GM12891 (cell line): ENCODE measurements around the gene STXBP6.

Experiments used
- DNase-seq: peaks from one replicate; pipeline ENCODE4 v3.0.0; 2011; ENCODE audit warnings: low spot score; ENCODE audit not compliant: insufficient read length
- FAIRE-seq: peaks from 2 replicates; lab custom pipeline; 2011; peaks lifted over from hg19 to GRCh38; lab: Jason Lieb, UNC
- PAX5 ChIP-seq: IDR thresholded peaks from 2 replicates; pipeline ENCODE4 v1.6.1; 2011; ENCODE audit warnings: low read length, moderate library complexity, mild to moderate bottlenecking; ENCODE audit not compliant: insufficient read depth, severe bottlenecking
- POLR2A ChIP-seq: IDR thresholded peaks from 2 replicates; pipeline ENCODE4 v1.6.1; 2011; ENCODE audit warnings: low read depth, low read length, control low read depth
- POLR2AphosphoS5 ChIP-seq: IDR thresholded peaks from 2 replicates; pipeline ENCODE4 v1.6.1; 2011; ENCODE audit warnings: low read depth, low read length, control low read depth
- POU2F2 ChIP-seq: IDR thresholded peaks from 2 replicates; pipeline ENCODE4 v1.6.1; 2011; ENCODE audit warnings: low read depth, mild to moderate bottlenecking, control low read depth, low read length, moderate library complexity
- SPI1 ChIP-seq: IDR thresholded peaks from 2 replicates; pipeline ENCODE4 v1.6.1; 2011; ENCODE audit warnings: low read depth, low read length, control low read depth
- TAF1 ChIP-seq: IDR thresholded peaks from 2 replicates; pipeline ENCODE4 v1.6.1; 2011; ENCODE audit warnings: low read depth, low read length, control low read depth

STXBP6 gene

GRCh38 chr14:24900269-24901100, 149.5 kb downstream of the STXBP6 start:
- DNase-seq (no peak), FAIRE-seq (no peak)
- TF ChIP-seq PAX5 (no peak), POLR2AphosphoS5 (no peak), POU2F2 (no peak), TAF1 (no peak), POLR2A (no peak), SPI1 (no peak)

- DNase-seq (no peak), FAIRE-seq (no peak)
- TF ChIP-seq SPI1 (no peak), POLR2A (no peak), POU2F2 (no peak), PAX5 (no peak), TAF1 (no peak), POLR2AphosphoS5 (no peak)
These were observed 152.2 kb downstream of the STXBP6 start for GRCh38 chr14:24897793-24898192.

- FAIRE-seq (no peak), DNase-seq (no peak)
- TF ChIP-seq POU2F2 (no peak), POLR2A (no peak), POLR2AphosphoS5 (no peak), SPI1 (no peak), PAX5 (no peak), TAF1 (no peak)
These were observed 154.3 kb downstream of the STXBP6 start for GRCh38 chr14:24895622-24896021.

GRCh38 chr14:24895243-24895583, 154.7 kb downstream of the STXBP6 start:
- no peak for DNase-seq
- TF ChIP-seq PAX5 (no peak), POU2F2 (no peak), POLR2A (no peak), TAF1 (no peak), POLR2AphosphoS5 (no peak), SPI1 (no peak)
- FAIRE-seq, result no peak

GRCh38 chr14:24894583-24895242, 155.2 kb downstream of the STXBP6 start:
- FAIRE-seq (no peak), DNase-seq (no peak)
- TF ChIP-seq PAX5 (no peak), POLR2A (no peak), POLR2AphosphoS5 (no peak), SPI1 (no peak), TAF1 (no peak), POU2F2 (no peak)

- FAIRE-seq (no peak), DNase-seq (no peak)
- no peak for TF ChIP-seq POLR2A
These were observed 157.4 kb downstream of the STXBP6 start for GRCh38 chr14:24892497-24893051.

GRCh38 chr14:24891987-24892496, 157.9 kb downstream of the STXBP6 start:
- TF ChIP-seq PAX5 (no peak), TAF1 (no peak), POLR2AphosphoS5 (no peak), SPI1 (no peak), POU2F2 (no peak), POLR2A (no peak)
- FAIRE-seq (no peak), DNase-seq (no peak)

- DNase-seq (no peak), FAIRE-seq (no peak)
- TF ChIP-seq PAX5 (no peak), SPI1 (no peak), POU2F2 (no peak), POLR2A (no peak), POLR2AphosphoS5 (no peak), TAF1 (no peak)
These were observed 159.2 kb downstream of the STXBP6 start for GRCh38 chr14:24890716-24891115.

- TF ChIP-seq PAX5, result no peak
- TF ChIP-seq TAF1, result no peak
- no peak for TF ChIP-seq SPI1
- TF ChIP-seq POLR2A, result no peak
- FAIRE-seq (no peak), DNase-seq (no peak)
These were observed 160.1 kb downstream of the STXBP6 start for GRCh38 chr14:24889843-24890242.
